Activated CD4-positive, alpha-beta T cell treated with anti-CD3 and anti-CD28 coated beads for 48 hours (primary cell): ENCODE measurements around the gene CYBC1.

Experiments
- DNase-seq: peaks from one replicate; pipeline ENCODE4 v3.0.0-alpha.2; 2020

CYBC1 gene

GRCh38 chr17:82405051-82405450 lies 45.5 kb downstream of the CYBC1 start:
- no peak for DNase-seq

- DNase-seq = no peak
Measured at GRCh38 chr17:82403662-82404660, 46.6 kb downstream of the CYBC1 start.

- DNase-seq = no peak
Measured at GRCh38 chr17:82402865-82403264, 47.7 kb downstream of the CYBC1 start.

- DNase-seq = peak; percentile 66
Measured at GRCh38 chr17:82400830-82401229, 49.7 kb downstream of the CYBC1 start.

GRCh38 chr17:82400206-82400605 lies 50.3 kb downstream of the CYBC1 start:
- no peak for DNase-seq

- no peak for DNase-seq
Measured at GRCh38 chr17:82399601-82400101, 50.9 kb downstream of the CYBC1 start.

- no peak for DNase-seq
Measured at GRCh38 chr17:82399041-82399441, 51.5 kb downstream of the CYBC1 start.

GRCh38 chr17:82397449-82398335 lies 52.9 kb downstream of the CYBC1 start:
- no peak for DNase-seq

GRCh38 chr17:82396601-82397435 lies 53.7 kb downstream of the CYBC1 start:
- no peak for DNase-seq

- no peak for DNase-seq
Measured at GRCh38 chr17:82394278-82394677, 56.3 kb downstream of the CYBC1 start.

- no peak for DNase-seq
Measured at GRCh38 chr17:82392941-82393340, 57.6 kb downstream of the CYBC1 start.
